HCT116 (cell line): Measurements from ENCODE around the gene AFDN.

Experiments used
- CEBPB ChIP-seq: IDR thresholded peaks from 2 replicates; pipeline ENCODE4 v1.6.1; 2012; ENCODE audit warnings: low read depth
- CTCF ChIP-seq, 3 experiments: fragments of 200-600 bp in 1 of 3; sonication (generic) in 1 of 3; IDR thresholded peaks in 2 of 3; conservative IDR thresholded peaks in 1 of 3; 2 replicates each; pipeline ENCODE4 v1.5.1; 2012 to 2017; ENCODE audit warnings: low read depth in 2 of 3, low read length in 2 of 3, antibody characterized with exemption in 1 of 3, borderline replicate concordance in 1 of 3, control low read depth in 1 of 3, mild to moderate bottlenecking in 1 of 3, mixed read lengths in 1 of 3, mixed run types in 1 of 3, moderate library complexity in 1 of 3; ENCODE audit not compliant: insufficient read depth in 1 of 3
- EGR1 ChIP-seq: IDR thresholded peaks from 2 replicates; pipeline ENCODE4 v1.6.1; 2012; ENCODE audit warnings: low read depth
- EZH2 ChIP-seq: fragments of 200-600 bp; sonication (generic); IDR thresholded peaks from 2 replicates; pipeline ENCODE4 v1.6.1; 2017; ENCODE audit warnings: antibody characterized with exemption, mixed run types
- EZH2phosphoT487 ChIP-seq: fragments of 200-600 bp; IDR thresholded peaks from 2 replicates; pipeline ENCODE4 v1.6.1; 2018; ENCODE audit warnings: antibody characterized with exemption, borderline replicate concordance
- SP1 ChIP-seq: IDR thresholded peaks from 2 replicates; pipeline ENCODE4 v1.6.1; 2012; ENCODE audit warnings: low read depth
- ZNF274 ChIP-seq: fragments of 200-500 bp; sonication (Bioruptor generic); IDR thresholded peaks from 2 replicates; pipeline ENCODE4 v1.6.1; 2014; ENCODE audit warnings: mild to moderate bottlenecking, low read depth, low read length, inconsistent platforms
- TF ChIP-seq, protein P1 (sequence below): IDR thresholded peaks from 2 replicates; pipeline ENCODE4 v1.6.1; 2011; ENCODE audit warnings: mild to moderate bottlenecking, low read length, moderate library complexity; ENCODE audit not compliant: insufficient replicate concordance; ENCODE audit errors: extremely low read depth

DNA sequence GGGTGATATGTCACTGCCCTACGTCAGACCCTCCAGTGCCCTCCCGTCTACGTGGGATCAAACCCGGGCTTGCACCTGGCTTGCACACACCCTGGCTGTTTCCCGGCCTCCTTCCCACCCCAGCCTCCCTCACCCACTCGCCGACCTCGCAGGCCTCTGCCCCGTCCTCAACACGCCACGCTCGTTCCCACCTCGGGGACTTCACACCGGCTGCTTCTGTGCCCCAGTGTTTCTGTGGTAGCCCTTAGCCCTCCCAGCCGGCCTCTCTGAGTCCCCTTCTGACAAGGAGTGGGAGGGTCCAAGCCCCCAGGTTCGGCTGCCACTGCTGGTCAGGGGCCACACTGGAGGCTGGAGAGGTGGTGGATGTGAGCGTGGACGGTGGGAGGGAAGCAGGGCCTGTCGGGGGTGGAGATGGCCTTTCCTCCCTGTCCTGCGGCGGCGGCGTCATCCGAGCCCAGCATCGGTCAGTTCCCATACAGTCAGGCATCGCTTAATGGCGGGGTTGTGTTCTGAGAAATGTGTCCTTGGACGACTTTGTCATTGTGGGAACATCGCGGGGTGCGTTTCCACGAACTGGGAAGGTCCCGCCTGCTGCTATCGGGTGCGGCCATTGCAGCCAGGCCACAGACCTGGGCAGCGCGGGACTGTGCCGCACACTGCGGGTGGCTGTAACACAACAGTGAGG, 159.3 kb downstream of the AFDN start:
- TF ChIP-seq CTCF (IDR thresholded peaks at IDR 0.05 in 2 of 3, conservative IDR thresholded peaks at IDR 0.05 in 1 of 3; ENCODE audit: borderline replicate concordance in 1 of 3, insufficient read depth in 1 of 3, low read depth in 2 of 3, low read length in 2 of 3) (no peak), EGR1 (no peak), EZH2phosphoT487 (no peak), ZNF274 (no peak), EZH2 (no peak), SP1 (no peak), CEBPB (no peak)
- TF ChIP-seq, protein P1, sequence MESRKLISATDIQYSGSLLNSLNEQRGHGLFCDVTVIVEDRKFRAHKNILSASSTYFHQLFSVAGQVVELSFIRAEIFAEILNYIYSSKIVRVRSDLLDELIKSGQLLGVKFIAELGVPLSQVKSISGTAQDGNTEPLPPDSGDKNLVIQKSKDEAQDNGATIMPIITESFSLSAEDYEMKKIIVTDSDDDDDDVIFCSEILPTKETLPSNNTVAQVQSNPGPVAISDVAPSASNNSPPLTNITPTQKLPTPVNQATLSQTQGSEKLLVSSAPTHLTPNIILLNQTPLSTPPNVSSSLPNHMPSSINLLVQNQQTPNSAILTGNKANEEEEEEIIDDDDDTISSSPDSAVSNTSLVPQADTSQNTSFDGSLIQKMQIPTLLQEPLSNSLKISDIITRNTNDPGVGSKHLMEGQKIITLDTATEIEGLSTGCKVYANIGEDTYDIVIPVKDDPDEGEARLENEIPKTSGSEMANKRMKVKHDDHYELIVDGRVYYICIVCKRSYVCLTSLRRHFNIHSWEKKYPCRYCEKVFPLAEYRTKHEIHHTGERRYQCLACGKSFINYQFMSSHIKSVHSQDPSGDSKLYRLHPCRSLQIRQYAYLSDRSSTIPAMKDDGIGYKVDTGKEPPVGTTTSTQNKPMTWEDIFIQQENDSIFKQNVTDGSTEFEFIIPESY = no peak
